GM21619 (cell line): ENCODE results near the gene ZNF718.
A peak's percentile ranks its signal among the peaks of the same experiment; 100 is the strongest.
"Not testable (repeated sequence)": the region's sequence is repeated elsewhere in the genome, so short reads cannot be mapped to it uniquely, and the experiment has no call there.

Source experiments
- ATAC-seq: cut with Tn5 transposase; IDR thresholded peaks from one replicate; pipeline ENCODE4 v1.9.1; 2021; ENCODE audit not compliant: unreplicated experiment

ZNF718 gene

DNA sequence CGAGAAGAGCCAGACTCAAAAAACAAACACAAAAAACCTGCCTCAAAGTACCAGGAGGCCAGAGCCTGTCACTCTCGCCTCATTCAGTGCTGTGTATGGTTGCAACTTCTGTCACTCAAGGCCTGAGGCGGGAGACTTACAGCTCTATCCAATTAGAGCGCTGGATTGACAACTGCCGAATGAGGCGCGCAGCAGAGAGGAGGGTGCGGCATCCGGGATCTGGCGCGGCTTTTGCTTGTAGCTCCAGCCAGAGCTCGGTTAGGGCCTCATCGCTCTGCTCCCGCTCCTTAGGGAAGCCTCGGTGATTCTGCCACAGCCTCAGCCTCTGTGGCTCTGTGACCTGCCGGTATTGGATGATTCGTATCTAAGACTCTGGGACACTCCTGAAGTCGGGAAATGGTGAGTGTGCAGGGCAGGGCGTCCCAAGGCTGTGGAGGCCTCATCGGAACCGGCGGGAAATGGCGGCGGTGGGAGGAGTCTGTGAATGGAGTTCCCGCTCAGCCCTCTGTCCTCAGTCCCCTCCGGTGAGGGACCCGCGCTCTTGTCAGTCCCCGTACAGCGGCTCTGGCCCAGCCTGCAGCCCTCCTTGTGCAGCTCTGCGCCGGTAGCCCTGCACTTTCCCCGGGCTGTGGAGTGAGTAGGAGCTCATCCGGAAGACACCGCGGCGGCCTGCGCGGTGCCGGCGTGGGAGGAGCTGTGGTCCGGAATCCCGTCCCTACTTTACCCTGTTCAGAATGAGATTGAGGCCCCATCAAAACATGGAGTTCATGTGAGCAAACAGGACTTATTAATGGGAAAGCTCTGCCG lies at the start of gene ZNF718:
Gene ZNF718, plus strand, starts transcription at position 227 of the 807 bp plus-strand sequence. Its CDS starts 170 bp downstream, at position 397.
- ATAC-seq = peak; percentile 91

DNA sequence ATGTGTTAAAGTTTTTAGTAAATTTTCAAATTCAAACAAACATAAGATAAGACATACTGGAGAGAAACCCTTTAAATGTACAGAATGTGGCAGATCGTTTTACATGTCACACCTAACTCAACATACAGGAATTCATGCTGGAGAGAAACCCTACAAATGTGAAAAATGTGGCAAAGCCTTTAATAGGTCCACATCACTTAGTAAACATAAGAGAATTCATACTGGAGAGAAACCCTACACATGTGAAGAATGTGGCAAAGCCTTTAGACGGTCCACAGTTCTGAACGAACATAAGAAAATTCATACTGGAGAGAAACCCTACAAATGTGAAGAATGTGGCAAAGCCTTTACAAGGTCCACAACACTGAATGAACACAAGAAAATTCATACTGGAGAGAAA lies 38.4 kb upstream of the ZNF718 start:
- no peak for ATAC-seq

DNA sequence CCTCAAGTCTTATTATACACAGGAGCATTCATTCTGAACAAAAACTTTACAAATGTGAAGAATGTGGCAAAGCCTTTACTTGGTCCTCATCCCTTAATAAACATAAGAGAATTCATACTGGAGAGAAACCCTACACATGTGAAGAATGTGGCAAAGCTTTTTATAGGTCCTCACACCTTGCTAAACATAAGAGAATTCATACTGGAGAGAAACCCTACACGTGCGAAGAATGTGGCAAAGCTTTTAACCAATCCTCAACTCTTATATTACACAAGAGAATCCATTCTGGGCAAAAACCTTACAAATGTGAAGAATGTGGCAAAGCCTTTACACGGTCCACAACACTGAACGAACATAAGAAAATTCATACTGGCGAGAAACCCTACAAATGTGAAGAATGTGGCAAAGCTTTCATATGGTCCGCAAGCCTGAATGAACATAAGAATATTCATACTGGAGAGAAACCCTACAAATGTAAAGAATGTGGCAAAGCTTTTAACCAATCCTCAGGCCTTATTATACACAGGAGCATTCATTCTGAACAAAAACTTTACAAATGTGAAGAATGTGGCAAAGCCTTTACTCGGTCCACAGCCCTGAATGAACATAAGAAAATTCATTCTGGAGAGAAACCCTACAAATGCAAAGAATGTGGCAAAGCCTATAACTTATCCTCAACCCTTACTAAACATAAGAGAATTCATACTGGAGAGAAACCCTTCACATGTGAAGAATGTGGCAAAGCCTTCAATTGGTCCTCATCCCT lies 37.6 kb upstream of the ZNF718 start:
- ATAC-seq = not testable (repeated sequence)

DNA sequence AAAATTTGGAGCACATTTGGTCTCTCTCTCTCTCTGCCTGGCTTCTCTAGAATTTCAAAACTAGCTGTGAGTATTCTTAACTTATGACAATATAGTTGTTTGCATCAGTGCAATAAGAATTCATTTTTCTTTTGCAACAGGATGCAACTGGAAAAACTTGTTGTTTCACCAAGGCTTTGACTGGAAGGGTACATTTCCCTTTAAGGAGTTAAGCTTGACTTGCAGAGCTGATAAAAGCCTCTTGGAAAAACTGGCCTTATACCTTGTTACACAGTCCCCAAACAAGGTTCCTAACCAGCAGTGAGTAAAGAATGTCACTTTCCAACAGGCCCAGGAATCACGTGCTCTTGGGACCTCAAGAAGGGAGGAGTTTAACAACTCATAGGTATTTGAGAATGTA lies 25.9 kb upstream of the ZNF718 start:
- ATAC-seq = no peak

DNA sequence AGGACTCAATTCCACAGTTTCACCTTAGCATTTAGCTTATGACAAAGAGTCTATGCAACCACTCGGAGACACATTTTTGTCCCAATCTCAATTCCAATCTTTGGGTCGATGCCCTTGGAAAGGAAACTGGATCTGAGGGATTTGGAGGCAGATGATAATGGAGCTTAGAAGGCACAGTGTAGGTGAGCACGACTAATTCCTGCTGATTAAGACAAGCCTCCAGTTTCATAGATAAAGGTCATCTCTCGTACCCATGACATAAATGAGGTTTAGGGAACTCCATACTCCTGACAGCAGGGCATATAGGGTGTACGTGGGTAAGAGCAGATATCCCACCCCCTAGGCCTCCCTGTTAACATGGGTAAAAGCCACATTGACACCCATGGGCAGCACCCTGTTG lies 24.4 kb upstream of the ZNF718 start:
- ATAC-seq = no peak

DNA sequence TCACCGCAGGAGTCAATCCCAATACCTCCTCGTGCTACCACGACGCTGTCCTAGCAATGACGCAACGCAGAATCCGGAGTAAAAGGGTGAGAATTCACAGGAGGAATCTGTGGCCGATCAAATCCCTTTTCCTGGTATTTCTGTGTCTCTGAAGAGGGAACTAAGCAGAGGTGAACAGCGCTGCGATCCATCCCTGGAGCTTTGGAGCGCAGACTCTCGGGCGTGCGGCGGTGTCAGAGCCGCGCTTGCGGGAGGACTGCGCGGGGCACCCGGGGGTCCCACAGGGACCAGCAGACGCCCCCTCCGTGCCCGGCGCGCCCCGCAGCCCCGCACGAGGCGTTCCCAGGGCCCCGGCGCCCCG lies 17.2 kb upstream of the ZNF718 start:
- ATAC-seq = no peak

DNA sequence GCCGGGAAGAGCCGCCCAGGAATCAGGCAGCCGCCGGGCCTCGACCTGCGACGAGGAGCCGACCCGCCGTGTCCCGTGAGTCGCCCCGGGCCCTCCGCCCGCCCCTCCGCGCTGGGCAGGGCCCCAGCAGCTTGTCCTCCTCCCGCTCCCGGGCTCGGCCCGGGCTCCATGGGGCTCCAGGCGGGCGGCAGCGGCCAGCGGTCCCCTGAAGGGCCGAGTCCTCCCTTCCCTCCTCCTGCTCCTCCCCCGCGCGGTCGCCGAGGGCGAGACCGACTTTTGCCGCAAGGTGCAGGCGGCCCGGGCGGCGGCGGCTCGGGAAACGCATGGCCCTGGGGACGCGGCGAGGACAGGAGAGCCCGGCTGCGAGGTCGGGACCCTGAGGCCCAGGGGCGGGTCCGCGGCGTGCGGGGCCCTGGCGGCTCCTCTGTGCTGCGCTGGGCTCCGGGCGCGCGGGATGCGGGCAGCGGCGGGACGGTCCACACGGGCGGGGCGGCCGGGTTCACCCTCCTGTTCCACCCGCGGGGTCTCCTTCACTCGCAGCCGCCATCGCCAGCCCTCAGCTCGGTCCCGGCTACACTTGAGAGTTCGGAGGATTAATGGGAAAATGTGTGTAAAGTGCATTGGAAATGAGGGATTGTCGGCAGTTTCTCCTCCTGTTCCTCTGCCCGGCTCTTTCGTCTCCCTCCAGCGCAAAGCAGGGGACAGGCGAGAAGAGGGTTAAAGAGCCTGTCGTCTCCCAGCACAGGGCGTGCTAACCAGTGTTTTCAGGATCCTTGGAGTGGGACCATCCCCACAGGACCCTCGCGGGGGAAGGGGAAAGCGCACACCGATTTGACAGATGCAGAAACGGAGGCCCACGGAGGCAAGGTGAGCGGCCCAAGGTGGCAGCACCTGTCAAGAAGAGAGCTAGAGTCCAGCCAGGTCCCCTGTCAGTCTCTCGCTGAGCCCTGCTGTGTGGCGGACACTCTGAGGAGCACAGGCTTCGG lies 16.6 kb upstream of the ZNF718 start:
- no peak for ATAC-seq

DNA sequence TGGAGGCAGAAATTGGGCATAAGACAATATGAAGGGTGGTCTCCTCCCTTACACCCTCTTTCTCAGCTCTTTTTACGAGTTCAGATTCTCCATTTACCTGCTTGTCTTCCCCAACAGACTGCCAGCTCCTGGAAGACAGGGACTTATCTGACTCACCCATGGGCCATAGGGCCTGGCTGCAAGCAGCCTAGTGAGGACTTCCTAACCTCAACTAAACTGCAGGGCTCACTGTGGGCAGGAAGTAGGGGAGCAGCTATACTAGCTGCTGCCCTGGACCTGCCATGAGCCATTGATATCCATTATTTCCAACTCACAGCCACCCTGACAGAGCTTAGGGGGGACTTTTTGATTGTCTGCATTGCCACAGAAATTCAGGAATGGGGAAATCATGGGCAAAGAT lies 11.5 kb upstream of the ZNF718 start:
- no peak for ATAC-seq

DNA sequence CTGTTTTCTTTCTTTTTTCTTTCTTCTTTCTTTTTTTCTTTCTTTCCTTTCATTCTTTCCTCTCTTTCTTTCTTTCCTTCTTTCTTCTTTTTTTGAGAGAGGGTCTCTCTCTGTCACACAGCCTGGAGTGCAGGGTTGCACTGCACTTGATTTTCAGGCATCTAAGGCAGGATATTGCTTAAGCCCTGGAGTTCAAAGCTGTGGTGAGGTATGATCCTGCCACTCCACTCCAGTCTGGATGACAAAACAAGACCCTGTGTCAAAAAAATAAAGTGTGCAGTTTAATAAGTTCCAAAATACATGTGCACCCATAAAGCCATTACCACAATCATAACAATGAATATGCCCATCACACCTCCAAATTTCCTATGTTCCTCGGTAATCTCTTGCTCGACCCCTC lies 10.6 kb upstream of the ZNF718 start:
- ATAC-seq = no peak

DNA sequence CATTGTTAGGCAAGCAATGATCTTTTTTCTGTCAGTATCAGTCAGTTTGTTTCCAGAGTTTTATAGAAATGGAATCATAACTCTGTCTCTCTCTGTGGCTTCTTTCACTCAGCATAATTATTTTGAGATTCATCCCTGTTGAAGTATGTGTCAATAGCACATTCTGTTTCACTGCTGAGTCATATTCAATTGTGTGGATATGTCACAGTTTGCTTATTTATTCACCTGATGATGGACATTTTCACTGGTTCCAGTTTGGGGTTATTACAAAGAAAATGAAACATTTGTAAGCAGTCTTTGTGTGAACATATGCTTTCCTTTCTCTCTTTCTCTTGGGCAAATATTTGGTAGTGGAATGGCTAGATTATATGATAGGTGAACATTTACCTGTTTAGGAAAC lies 10.2 kb upstream of the ZNF718 start:
- no peak for ATAC-seq

DNA sequence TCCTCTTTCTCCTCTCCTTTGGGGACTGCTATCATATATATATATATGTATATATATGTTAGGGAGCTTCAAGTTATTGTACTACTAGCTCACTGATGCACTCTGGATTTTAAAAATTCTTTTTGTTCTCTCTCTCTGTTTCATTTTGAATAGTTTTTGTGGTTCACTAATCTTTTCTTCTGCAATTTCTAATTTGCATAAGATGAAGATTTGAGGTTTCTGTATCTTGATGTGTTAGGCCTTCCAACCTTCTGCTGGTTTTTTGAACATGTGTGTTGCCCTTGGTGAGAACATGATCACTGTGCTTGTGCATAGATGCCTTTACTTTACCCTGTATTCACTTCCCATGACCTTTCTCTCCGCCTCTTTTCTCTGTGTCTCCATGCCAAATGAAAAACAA lies 7.8 kb upstream of the ZNF718 start:
- no peak for ATAC-seq

DNA sequence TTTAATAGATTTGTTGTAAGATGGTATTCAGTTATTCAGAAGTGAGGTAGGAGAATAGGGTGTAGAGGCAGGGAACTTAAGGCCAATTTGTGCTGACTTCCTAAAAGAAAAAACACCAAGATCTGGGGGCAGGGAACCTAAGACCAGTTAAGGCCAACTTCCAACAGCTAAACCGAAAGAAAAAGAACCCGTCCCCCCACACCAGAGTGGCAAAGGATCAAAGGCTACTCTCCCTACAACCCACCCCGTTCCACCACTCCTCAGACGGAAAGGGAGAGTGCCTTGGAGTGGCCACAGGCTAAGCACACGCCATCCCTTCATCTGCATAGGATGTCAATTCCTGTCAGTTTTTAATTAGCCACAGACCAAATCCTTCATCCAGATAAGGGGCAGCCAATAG lies 3.7 kb upstream of the ZNF718 start:
- no peak for ATAC-seq

DNA sequence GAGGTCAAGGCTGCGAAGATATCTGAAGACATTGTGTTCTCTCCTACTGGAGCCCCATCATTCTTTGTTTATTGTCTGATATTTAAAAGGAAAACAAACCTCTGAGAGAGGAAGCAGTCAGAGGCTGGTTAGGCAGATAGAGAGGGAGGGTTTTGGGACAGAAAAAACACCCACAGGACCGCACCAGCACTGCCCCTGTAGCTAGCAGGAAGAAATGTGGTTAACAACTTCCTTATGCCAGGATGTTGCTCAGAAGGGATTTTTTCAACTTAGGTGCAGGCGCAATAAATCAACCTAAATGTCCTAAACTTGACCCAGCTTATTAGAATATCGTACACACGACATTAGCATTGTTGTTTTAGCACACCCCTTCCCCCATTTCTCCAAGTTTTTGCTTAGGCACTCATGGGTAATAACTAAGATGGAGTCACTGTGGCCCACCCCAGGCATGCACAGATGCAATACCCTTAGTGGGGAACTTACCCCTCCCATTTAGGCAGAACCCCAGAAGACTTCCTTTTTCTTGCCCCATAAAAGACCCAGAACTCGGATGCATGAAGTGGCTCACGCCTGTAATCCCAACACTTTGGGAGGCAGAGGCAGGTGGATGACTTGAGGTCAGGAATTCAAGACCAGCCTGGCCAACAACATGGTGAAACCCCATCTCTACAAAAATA lies 2.8 kb upstream of the ZNF718 start:
- no peak for ATAC-seq

DNA sequence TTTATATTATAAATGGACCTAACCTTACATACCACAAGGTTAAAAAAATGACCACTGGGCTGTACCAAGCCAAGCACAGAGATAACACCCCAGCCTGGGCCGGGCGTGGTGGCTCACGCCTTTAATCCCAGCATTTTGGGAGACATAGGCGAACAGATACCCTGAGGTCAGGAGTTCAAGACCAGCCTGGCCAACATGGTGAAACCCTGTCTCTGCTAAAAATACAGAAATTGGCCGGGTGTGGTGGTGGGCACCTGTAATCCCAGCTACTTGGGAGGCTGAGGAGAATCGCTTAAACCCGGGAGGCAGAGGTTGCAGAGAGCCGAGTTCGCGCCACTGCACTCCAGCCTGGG lies 403 bp upstream of the ZNF718 start:
- ATAC-seq = not testable (repeated sequence)

DNA sequence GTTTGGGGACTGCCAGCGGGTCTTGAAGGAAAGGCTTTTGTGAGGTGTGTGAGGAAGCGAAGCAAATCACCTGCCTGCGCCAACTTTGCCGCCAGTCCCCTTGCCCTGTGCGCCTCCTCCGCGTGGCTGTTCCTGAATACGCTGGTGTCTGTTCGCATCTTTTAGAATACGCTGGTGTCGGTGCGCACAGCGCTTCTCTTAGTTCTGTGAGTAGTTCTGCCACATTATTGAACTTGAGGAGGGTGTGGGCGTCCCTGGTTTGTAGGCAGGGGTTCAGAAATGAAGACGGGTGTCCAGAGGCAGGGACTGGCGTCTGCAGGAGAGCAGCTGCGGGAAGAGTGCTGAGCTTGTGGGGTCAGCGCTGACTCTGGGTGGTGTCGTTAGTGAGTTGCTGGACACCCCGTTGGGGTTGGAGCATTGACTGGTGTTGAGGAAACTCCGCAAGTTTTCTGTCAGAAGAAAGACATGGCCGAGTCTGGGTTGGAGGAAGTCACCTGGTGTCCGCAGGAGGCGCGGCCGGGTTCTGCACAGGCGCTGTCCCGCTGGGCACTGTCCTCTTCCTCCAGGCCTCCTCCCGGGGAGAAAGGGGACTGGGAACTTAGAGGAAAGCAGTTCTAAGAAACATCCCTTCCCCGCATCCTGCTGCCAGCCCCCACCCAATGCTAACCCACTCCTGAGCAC lies 930 bp downstream of the ZNF718 start:
- no peak for ATAC-seq

DNA sequence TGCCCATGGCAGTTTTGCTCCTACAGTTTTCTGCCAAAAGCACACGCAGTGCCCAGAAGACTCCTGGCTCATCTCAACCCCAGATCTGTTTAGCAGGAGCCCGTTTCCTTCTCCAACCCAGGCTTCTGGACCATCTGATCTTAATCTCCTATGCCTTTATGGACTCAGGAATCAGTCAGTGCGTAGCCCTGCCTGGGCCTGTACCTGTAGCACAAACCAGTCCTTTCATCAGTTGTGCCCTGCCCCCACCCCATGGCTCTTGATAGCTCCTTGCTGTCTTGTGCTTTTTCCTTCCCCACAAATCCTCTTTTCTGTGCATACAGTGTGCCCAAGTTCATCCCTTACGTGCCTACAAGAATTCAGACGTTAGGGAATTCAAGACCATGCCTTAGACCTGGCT lies 1.5 kb downstream of the ZNF718 start:
- no peak for ATAC-seq

DNA sequence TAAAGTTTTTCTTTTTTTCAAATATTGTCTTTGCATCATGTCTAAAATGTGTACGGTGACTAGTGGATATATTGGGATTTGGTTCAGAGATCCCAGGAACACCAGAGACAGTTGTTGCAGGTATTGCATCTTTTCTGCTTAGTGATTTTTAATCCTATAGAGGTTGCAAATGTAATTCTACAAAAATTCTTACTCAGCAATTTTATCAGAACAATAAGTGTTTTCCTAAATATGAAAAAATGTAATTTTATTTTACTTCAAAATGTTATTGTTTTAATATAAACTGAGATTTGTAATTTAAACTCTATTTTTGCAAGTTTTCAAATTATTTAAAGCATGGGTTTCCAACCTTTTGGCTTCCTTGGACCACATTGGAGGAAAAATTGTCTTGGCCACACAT lies 8.2 kb downstream of the ZNF718 start:
- ATAC-seq = no peak

DNA sequence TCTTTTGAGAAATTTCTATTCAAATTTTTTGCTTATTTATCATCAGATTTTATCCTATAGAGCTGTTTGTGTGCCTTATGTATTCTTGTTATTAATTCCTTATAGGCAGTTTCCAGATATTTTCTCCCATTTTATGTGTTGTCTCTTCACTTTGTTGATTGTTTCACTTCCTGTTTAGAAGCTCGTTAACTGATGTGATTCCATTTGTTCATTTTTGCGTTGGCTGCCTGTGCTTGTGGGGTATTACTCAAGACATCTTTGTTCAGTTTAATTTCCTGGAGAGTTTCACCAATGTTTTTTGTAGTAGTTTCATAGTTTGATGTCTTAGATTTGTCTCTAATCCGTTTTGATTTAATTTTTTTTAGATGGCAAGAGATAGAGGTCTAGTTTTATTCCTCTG lies 14.6 kb downstream of the ZNF718 start:
- no peak for ATAC-seq

DNA sequence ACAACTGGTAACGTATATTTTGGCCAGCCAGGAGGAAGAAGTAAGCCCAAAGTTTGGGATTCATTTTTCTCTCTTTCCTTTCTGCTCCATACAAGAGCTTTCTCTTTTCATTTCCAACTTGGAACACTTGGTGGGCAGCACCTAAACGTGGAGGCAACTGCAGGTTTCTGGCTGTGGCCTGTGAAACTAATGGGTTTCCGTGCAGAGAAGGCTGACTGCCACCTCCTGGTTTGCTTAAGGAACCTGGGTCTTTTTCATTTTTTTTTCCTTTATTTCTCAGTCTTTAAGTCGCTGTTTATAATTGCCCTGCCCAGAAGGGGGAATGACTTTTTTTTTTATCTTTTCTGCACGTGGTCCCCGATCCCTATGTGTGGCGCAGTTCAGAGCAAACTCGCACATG lies 15.4 kb downstream of the ZNF718 start:
- ATAC-seq = no peak

DNA sequence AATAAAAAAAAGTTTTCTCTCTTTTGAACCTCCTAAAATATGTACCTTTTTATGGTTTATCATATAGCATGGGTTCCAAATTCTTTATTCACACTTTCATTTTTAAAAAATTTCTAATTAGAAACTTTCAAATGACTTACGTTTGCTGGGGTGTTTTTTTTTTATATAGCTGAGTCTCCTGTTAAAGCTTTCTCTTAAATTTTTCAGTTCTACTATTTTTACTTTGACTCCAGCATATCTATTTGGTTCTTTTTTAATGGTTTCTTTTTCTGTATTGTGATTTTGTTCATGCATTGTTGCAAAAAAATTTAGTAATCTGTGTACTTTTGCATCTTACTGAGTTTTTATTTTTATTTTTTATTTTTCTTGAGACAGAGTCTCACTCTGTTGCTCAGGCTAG lies 22.3 kb downstream of the ZNF718 start:
- ATAC-seq = no peak
